ENCODE data around the gene CPT1A.

Gene CPT1A

DNA sequence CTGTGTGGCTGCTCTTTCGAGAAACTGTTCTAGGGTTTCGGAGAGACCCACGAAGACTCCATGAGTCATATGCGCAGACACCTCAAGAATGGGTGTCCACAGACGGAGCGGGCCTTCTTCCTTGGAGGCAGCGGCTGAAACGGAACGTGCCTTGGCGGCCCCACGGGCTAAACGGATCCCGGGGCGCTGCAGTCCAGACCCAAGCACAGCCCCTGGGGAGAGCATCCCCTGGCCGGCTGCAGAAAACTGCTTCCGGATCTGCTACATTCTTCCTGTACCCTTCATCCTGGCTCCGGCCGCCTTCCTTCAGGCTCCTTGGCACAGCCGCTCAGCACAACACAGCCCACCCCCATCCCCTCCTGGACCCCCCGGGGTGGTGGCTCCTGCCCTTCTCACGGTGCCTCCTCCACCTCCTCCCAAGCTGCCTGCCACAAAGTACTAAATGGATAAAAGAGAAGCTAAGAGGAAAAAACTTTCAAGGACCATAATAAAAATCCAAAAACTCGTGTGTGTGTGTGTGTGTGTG is 25.4 kb downstream of the CPT1A start:
- peaks cover 19% of the 10 kb centered on the region for H3K27me3 Mint-ChIP-seq (ENCODE audit: low read depth, poor library complexity)
- TF ChIP-seq, protein P1, sequence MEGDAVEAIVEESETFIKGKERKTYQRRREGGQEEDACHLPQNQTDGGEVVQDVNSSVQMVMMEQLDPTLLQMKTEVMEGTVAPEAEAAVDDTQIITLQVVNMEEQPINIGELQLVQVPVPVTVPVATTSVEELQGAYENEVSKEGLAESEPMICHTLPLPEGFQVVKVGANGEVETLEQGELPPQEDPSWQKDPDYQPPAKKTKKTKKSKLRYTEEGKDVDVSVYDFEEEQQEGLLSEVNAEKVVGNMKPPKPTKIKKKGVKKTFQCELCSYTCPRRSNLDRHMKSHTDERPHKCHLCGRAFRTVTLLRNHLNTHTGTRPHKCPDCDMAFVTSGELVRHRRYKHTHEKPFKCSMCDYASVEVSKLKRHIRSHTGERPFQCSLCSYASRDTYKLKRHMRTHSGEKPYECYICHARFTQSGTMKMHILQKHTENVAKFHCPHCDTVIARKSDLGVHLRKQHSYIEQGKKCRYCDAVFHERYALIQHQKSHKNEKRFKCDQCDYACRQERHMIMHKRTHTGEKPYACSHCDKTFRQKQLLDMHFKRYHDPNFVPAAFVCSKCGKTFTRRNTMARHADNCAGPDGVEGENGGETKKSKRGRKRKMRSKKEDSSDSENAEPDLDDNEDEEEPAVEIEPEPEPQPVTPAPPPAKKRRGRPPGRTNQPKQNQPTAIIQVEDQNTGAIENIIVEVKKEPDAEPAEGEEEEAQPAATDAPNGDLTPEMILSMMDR (IDR thresholded peaks at IDR 0.05): no peak
- no peaks in the 10 kb centered on the region for H3K4me1 Mint-ChIP-seq
- no peak overlapping the region for H3K4me3 Mint-ChIP-seq
- no peaks in the 10 kb centered on the region for H3K9me3 Mint-ChIP-seq
- no peak for DNase-seq
- peak overlapping the region; percentile 37 for H3K27ac Mint-ChIP-seq
- H3K36me3 Mint-ChIP-seq (ENCODE audit: low read depth): no peaks in the 10 kb centered on the region

GRCh38 chr11:68813773-68814172 is 27.9 kb downstream of the CPT1A start:
- Mint-ChIP-seq H3K4me1 (no peaks in the 10 kb centered on the region), H3K4me3 (no peak overlapping the region), H3K27ac (no peak overlapping the region), H3K36me3 (ENCODE audit: low read depth) (no peaks in the 10 kb centered on the region), H3K9me3 (no peaks in the 10 kb centered on the region), H3K27me3 (ENCODE audit: low read depth, poor library complexity) (peaks cover 22% of the 10 kb centered on the region)
- no peak for DNase-seq
- TF ChIP-seq, protein P1 (IDR thresholded peaks at IDR 0.05): no peak

DNA sequence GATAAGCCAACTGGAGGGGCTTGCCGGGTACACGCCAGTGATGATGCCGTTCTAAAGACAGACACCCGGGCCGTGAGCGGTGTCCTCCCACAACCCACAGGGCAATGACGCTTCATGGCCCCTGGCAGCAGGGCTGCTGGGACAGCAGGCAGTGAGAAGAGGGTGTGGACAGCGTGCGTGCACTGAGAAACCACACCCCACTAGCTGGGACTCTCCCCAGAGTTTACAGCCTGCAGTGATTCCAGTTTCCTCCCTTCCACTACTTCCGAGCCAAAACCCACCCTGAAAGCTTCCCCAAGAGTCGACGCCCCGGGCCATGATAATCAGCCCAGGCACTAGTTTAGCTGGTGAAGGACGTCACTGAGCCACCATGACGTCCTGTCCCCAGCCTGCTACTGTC is 29.2 kb downstream of the CPT1A start:
- TF ChIP-seq, protein P1 (IDR thresholded peaks at IDR 0.05): no peak
- Mint-ChIP-seq H3K27ac (no peak overlapping the region), H3K4me3 (no peak overlapping the region), H3K27me3 (ENCODE audit: low read depth, poor library complexity) (peaks cover 20% of the 10 kb centered on the region), H3K36me3 (ENCODE audit: low read depth) (no peaks in the 10 kb centered on the region), H3K4me1 (no peaks in the 10 kb centered on the region), H3K9me3 (no peaks in the 10 kb centered on the region)
- DNase-seq: no peak

DNA sequence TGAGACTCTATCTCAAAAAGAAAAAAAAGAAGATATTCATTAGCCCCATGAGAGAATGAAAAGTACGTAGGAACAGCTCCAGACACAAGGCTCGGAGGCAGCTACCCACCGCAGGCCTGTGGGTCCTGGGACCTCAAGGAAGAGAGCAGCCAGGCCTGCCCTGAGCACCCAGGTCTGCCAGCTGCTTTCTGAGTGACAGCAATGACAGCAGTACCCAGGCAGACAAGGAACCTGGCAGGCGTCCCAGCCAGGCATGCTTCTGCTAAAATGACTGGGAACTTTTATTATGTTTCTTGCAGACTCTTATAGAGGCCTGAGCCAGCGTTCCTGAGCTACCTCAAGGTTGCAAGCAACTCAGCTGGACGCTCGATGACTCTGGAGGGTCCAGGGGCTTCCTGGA is 31.6 kb downstream of the CPT1A start:
- Mint-ChIP-seq H3K4me3 (no peak overlapping the region), H3K36me3 (ENCODE audit: low read depth) (no peaks in the 10 kb centered on the region), H3K4me1 (no peaks in the 10 kb centered on the region), H3K27ac (no peak overlapping the region), H3K27me3 (ENCODE audit: low read depth, poor library complexity) (peaks cover 12% of the 10 kb centered on the region), H3K9me3 (no peaks in the 10 kb centered on the region)
- TF ChIP-seq, protein P1 (IDR thresholded peaks at IDR 0.05): no peak
- no peak for DNase-seq

DNA sequence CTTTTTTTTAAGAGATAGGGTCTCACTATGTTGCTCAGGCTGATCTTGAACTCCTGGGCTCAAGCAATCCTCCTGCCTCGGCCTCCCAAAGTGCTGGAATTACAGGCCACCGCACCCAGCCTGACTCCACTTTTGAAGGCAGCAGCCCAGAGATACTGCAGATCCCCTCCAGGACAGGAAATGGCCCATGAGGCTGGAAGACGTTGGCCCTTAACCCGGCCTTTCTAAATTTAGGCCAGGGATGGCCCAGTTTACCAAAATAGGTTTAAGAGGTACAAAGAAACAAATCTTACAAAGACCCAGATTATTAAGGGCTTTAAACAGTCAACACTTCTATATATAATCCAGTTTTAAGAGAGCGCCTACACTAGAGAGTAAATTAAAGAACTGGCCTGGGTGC is 32.2 kb downstream of the CPT1A start:
- Mint-ChIP-seq H3K4me1 (no peaks in the 10 kb centered on the region), H3K27me3 (ENCODE audit: low read depth, poor library complexity) (peaks cover 10% of the 10 kb centered on the region), H3K9me3 (no peaks in the 10 kb centered on the region), H3K27ac (no peak overlapping the region), H3K36me3 (ENCODE audit: low read depth) (no peaks in the 10 kb centered on the region), H3K4me3 (no peak overlapping the region)
- DNase-seq: no peak
- TF ChIP-seq, protein P1 (IDR thresholded peaks at IDR 0.05): no peak

DNA sequence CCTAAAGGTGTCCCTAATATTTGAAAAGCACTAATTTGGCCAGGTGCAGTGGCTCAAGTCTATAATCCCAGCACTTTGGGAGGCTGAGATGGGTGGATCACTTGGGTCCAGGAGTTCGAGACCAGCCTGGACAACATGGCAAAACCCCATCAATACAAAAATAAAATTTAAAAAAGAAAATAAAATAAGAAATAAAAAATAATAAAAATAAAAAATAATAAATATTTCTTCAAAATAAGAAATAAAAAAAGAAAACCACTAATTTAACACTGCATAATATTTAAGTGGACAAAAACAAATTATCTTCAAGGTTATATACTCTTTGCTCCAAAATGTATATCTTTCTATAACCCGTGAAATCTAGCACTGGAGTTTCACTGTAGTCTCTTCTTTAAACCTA is 32.9 kb downstream of the CPT1A start:
- Mint-ChIP-seq H3K27ac (no peak overlapping the region), H3K4me3 (no peak overlapping the region), H3K4me1 (no peaks in the 10 kb centered on the region), H3K36me3 (ENCODE audit: low read depth) (no peaks in the 10 kb centered on the region), H3K27me3 (ENCODE audit: low read depth, poor library complexity) (peaks cover 10% of the 10 kb centered on the region), H3K9me3 (no peaks in the 10 kb centered on the region)
- TF ChIP-seq, protein P1 (IDR thresholded peaks at IDR 0.05): no peak
- DNase-seq: no peak
